Neural progenitor cell (in vitro differentiated cells): Measurements from ENCODE around the gene RALGAPA2.

ENCODE experiments used
- CTCF ChIP-seq: fragments of 200-600 bp; sonication (generic); IDR thresholded peaks from 2 replicates; pipeline ENCODE4 v1.5.1; 2017; ENCODE audit warnings: antibody characterized with exemption, mild to moderate bottlenecking
- EZH2 ChIP-seq: fragments of 200-600 bp; sonication (generic); IDR thresholded peaks from 2 replicates; pipeline ENCODE4 v1.6.1; 2017; ENCODE audit warnings: antibody characterized with exemption, mild to moderate bottlenecking, moderate library complexity

DNA sequence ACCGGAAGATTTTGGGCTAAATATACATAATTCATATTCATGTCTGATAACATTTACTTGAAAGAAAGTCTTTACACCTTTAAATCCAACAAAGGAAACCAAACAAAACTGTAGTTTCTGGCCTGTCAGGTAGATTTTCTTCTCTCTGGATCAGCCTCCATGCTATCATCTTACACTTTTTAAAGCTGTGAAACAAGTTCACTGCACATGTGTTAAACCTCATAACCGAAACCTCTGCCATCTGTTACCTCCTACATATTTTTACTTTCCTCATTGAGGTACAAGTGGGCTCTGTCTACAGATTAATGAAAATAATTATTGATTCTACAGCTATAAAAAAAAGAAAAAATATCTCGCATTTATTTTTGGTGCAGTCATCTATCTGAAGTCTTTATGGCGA lies 149.9 kb downstream of the RALGAPA2 start:
- TF ChIP-seq EZH2 = no peak
- TF ChIP-seq CTCF = no peak
